WI38 (cell line): ENCODE data around the gene ZNF335.
"Not testable (repeated sequence)": the region's sequence is repeated elsewhere in the genome, so short reads cannot be mapped to it uniquely, and the experiment has no call there.

Experiments used
- H3K4me3 ChIP-seq: 2 replicates; pipeline ENCODE4 v1.5.1; 2011; ENCODE audit warnings: low read depth, mild to moderate bottlenecking, control low read depth, low read length
- CTCF ChIP-seq: IDR thresholded peaks from 2 replicates; pipeline ENCODE4 v1.5.1; 2012; ENCODE audit warnings: low read depth, mild to moderate bottlenecking, control low read depth, low read length

Gene ZNF335

GRCh38 chr20:45993197-45993951 lies 21.4 kb upstream of the ZNF335 start:
- TF ChIP-seq CTCF, result no peak
- no peak overlapping the region for H3K4me3 ChIP-seq

- no peak overlapping the region for H3K4me3 ChIP-seq
- no peak for TF ChIP-seq CTCF
Observed at GRCh38 chr20:45991616-45992015, 19.6 kb upstream of the ZNF335 start.

- not testable (repeated sequence) for H3K4me3 ChIP-seq
Observed at GRCh38 chr20:45988830-45989229, 16.8 kb upstream of the ZNF335 start.

GRCh38 chr20:45987108-45987780 lies 15.2 kb upstream of the ZNF335 start:
- peak; percentile 85 for TF ChIP-seq CTCF
- no peak overlapping the region for H3K4me3 ChIP-seq

- no peak for TF ChIP-seq CTCF
- H3K4me3 ChIP-seq, result no peak overlapping the region
Observed at GRCh38 chr20:45985573-45985972, 13.6 kb upstream of the ZNF335 start.

- H3K4me3 ChIP-seq, result no peak overlapping the region
- no peak for TF ChIP-seq CTCF
Observed at GRCh38 chr20:45983279-45983743, 11.3 kb upstream of the ZNF335 start.

GRCh38 chr20:45981261-45981660 lies 9.3 kb upstream of the ZNF335 start:
- H3K4me3 ChIP-seq, result no peak overlapping the region
- no peak for TF ChIP-seq CTCF
